Heart right ventricle (tissue), 16 donors: ENCODE measurements around the gene TP53TG5. TPM values are rescaled to one million over a fixed set of nuclear protein-coding genes. Genes with fewer than 3 reads are reported as not detected.
"Not testable (repeated sequence)": the region's sequence is repeated elsewhere in the genome, so short reads cannot be mapped to it uniquely, and the experiment has no call there.

ENCODE experiments used
- ATAC-seq, 8 donors: fragments of 200-7000 bp; cut with Tn5 transposase; one replicate each; pipeline ENCODE4 v1.9.1; 2020; ENCODE audit warnings: mild to moderate bottlenecking in 8 of 8, moderate library complexity in 8 of 8, moderate number of reproducible peaks in 1 of 8
- DNase-seq, 2 donors: peaks; one replicate each; pipeline ENCODE4 v3.0.0-alpha.2; 2020
- H3K27ac ChIP-seq, 10 donors: fragments of 200-600 bp; sonication (generic) in 2 of 10; one replicate each; pipeline versions ENCODE4 v1.5.0 to v1.8.0; 2020 to 2022; ENCODE audit warnings: mild to moderate bottlenecking in 3 of 10
- H3K27me3 ChIP-seq, 7 donors: fragments of 200-600 bp; one replicate each; pipeline ENCODE4 v1.8.0; 2021 to 2022; ENCODE audit warnings: mild to moderate bottlenecking in 2 of 7
- H3K36me3 ChIP-seq, 9 donors: fragments of 200-600 bp; sonication (generic) in 1 of 9; one replicate each; pipeline versions ENCODE4 v1.5.0 to v1.8.0; 2020 to 2022; ENCODE audit warnings: mild to moderate bottlenecking in 2 of 9
- H3K4me1 ChIP-seq, 9 donors: fragments of 200-600 bp; sonication (generic) in 1 of 9; one replicate each; pipeline versions ENCODE4 v1.5.0 to v1.8.0; 2020 to 2022; ENCODE audit warnings: mild to moderate bottlenecking in 4 of 9
- H3K4me3 ChIP-seq, 10 donors: fragments of 200-600 bp; sonication (generic) in 2 of 10; one replicate each; pipeline versions ENCODE4 v1.5.0 to v1.8.0; 2020 to 2022; ENCODE audit warnings: mild to moderate bottlenecking in 7 of 10, moderate library complexity in 2 of 10
- H3K9me3 ChIP-seq, 11 donors: fragments of 200-600 bp in 10 of 11; sonication (generic) in 2 of 11; one replicate each; pipeline versions ENCODE4 v1.5.0 to v1.8.0; 2013 to 2022; ENCODE audit warnings: mild to moderate bottlenecking in 2 of 11, control low read depth in 1 of 11, moderate library complexity in 1 of 11
- CTCF ChIP-seq, 9 donors: fragments of 200-600 bp; sonication (generic) in 2 of 9; IDR thresholded peaks; one replicate each; pipeline versions ENCODE4 v1.5.0 to v1.8.0; 2021 to 2022; ENCODE audit warnings: antibody characterized with exemption in 9 of 9, mild to moderate bottlenecking in 5 of 9, moderate library complexity in 1 of 9
- WGBS, 2 donors: extraction: QIAGEN DNeasy Blood & Tissue Kit; methylation state at CpG; one replicate each; pipeline ENCODE4 v1.1.7; 2013; ENCODE audit warnings: inconsistent platforms in 1 of 2; 5-methylcytosine and 5-hydroxymethylcytosine counted together
- intact Hi-C, 10 donors: fragments of 100-400 bp; cut with DNase I; formaldehyde crosslinking; loops; one replicate each; pipeline versions ENCODE4 v1.11.1 to v1.14.2; 2022
- polyA plus RNA-seq, 2 donors: library from polyadenylated mRNA; stranded (reverse); fragments of 200-250 nt; gene quantifications; one replicate each; pipeline ENCODE4 v1.2.3, GENCODE V29; 2013
- total RNA-seq, 10 donors: library from RNA; stranded (reverse); fragmentation: NEBNext Ultra II Directional in 3 of 10; extraction: Animal tissue kit (Norgen Biotek cat#: 25700) in 3 of 10; gene quantifications; one replicate each; pipeline versions ENCODE4 v1.2.1 to v1.2.4, GENCODE V29; 2021 to 2023
- donor health status: Arrhythmogenic right ventricular cardiomyopathy.
- donor health status: ischemic (EF 13 %, LVEDD 7.1; RV severe dilation, severe dysfunction).
- donor health status: healthy with polysubstance abuse.
- donor health status: DM: no; HTN: yes; CAD: no.
- donor health status: DM: no; HTN: no; CAD: no.
- donor health status: ischemic (EF 25% LVEDD 6.9; RV normal size, moderate dysfunction).
- donor health status: ischemic (EF 25% LVEDD 5.7; RV mildly dilated, moderate dysfunction).
- donor health status: healthy.
- donor health status: DM: yes; HTN: yes; CAD: no.
- donor health status: Ischemic cardiomyopathy.
- donor health status: ischemic (EF 35%, LVEDD 5.7; RV mildly dilated, moderate dysfunction).
- donor health status: nonischemic (EF 11% LVEDD 7.7; RV severe dilation, severe dysfunction).
- donor health status: DM: yes; HTN: yes; CAD: no.
- donor health status: PGD.
- donor health status: ischemic (EF 29% LVEDD 5.4; RV normal size, mild dysfunction).
- donor health status: nonischemic (EF 23%, LVEDD 6.1; RV moderate dilation, normal function).

TP53TG5 gene
- total and polyA plus RNA-seq, 12 donors = 0.43 to 2.4 (median 1.2) TPM

GRCh38 chr20:45354423-45355208 lies 23.5 kb downstream of the TP53TG5 start:
- DNase-seq = no peak
- Histone ChIP-seq H3K4me1 (peaks cover 7 to 50% (median 34%) of the 10 kb centered on the region in 9 donors), H3K9me3 (no peaks in the 10 kb centered on the region), H3K36me3 (no peaks in the 10 kb centered on the region), H3K27ac (peak overlapping the region in 8 of 10 donors; percentile 45 to 64 (median 52)), H3K27me3 (no peaks in the 10 kb centered on the region), H3K4me3 (no peak overlapping the region)
- intact Hi-C loops = loop anchor here in 2 of 10 donors (5.0 kb wide), 2 partner anchors 32 to 53 kb away; partner anchors contain the start of gene DBNDD2 (in 1 of the 2)
- no peak for ATAC-seq
- no peak for TF ChIP-seq CTCF (IDR thresholded peaks at IDR 0.05)
- 51 to 64% methylated on average over 9 of the region's 9 CpGs for WGBS, 2 donors

GRCh38 chr20:45353746-45354145 lies 24.4 kb downstream of the TP53TG5 start:
- Histone ChIP-seq H3K4me3 (no peak overlapping the region), H3K9me3 (no peaks in the 10 kb centered on the region), H3K27ac (peak overlapping the region in 7 of 10 donors; percentile 4 to 64 (median 52)), H3K27me3 (no peaks in the 10 kb centered on the region), H3K4me1 (peaks cover 7 to 41% (median 26%) of the 10 kb centered on the region in 9 donors), H3K36me3 (no peaks in the 10 kb centered on the region)
- WGBS, 2 donors = 84 to 92% methylated on average over 1 of the region's 1 CpG
- ATAC-seq (no peak), DNase-seq (no peak)
- TF ChIP-seq CTCF (IDR thresholded peaks at IDR 0.05) = no peak
- intact Hi-C loops = no loop called here

- no peaks in the 10 kb centered on the region for H3K27me3 ChIP-seq
- H3K9me3 ChIP-seq = no peaks in the 10 kb centered on the region
- no peak overlapping the region for H3K27ac ChIP-seq
- no peaks in the 10 kb centered on the region for H3K36me3 ChIP-seq
- 91 to 93% methylated on average over 3 of the region's 3 CpGs for WGBS, 2 donors
- DNase-seq (no peak), ATAC-seq (no peak)
- H3K4me1 ChIP-seq = peaks cover 0 to 35% (median 18%) of the 10 kb centered on the region in 9 donors
- no peak for TF ChIP-seq CTCF (IDR thresholded peaks at IDR 0.05)
- no peak overlapping the region for H3K4me3 ChIP-seq
- intact Hi-C loops = no loop called here
Measured at GRCh38 chr20:45352729-45353128, 25.4 kb downstream of the TP53TG5 start.

GRCh38 chr20:45350795-45351194 lies 27.3 kb downstream of the TP53TG5 start:
- H3K9me3 ChIP-seq, DNase-seq: not testable (repeated sequence)

GRCh38 chr20:45350217-45350616 lies 27.9 kb downstream of the TP53TG5 start:
- no peak for TF ChIP-seq CTCF (IDR thresholded peaks at IDR 0.05)
- H3K36me3 ChIP-seq = no peaks in the 10 kb centered on the region
- no peak for DNase-seq
- H3K4me1 ChIP-seq = peaks cover 0 to 41% (median 27%) of the 10 kb centered on the region in 9 donors
- H3K4me3 ChIP-seq = no peak overlapping the region
- H3K9me3 ChIP-seq = no peaks in the 10 kb centered on the region
- no peaks in the 10 kb centered on the region for H3K27me3 ChIP-seq
- intact Hi-C loops = no loop called here
- H3K27ac ChIP-seq = no peak overlapping the region
- WGBS, 2 donors = 71 to 90% methylated on average over 1 of the region's 1 CpG
- no peak for ATAC-seq

More at GRCh38 chr20:45350795-45351194, 27.3 kb downstream of the TP53TG5 start:
- H3K27ac ChIP-seq, intact Hi-C loops, H3K27me3 ChIP-seq, H3K4me3 ChIP-seq, H3K36me3 ChIP-seq, ATAC-seq: not testable (repeated sequence)
- peaks cover 0 to 38% (median 21%) of the 10 kb centered on the region in 9 donors for H3K4me1 ChIP-seq
- 96 to 97% methylated on average over 10 of the region's 10 CpGs for WGBS, 2 donors
